Panc1 (cell line): ENCODE results near the gene ITIH2. TPM values are rescaled to one million over a fixed set of nuclear protein-coding genes. Genes with fewer than 3 reads are reported as not detected.

Source experiments
- ATAC-seq: fragments of 200-7000 bp; cut with Tn5 transposase; 2 replicates; pipeline ENCODE4 v1.9.1; 2020; ENCODE audit warnings: mild to moderate bottlenecking, moderate library complexity
- BruUV-seq: library from RNA; stranded (reverse); fragments of 400-500 nt; replicated peaks from 2 replicates; lab custom pipeline; 2021; lab: Mats Ljungman, UMichigan
- CTCF ChIA-PET: fragments of 300-600 bp; sonication (Branson Sonifier 250); formaldehyde crosslinking; loops from one replicate; lab custom pipeline; 2022; ENCODE audit warnings: antibody characterized with exemption; lab: Charles Lee
- POLR2A ChIA-PET: fragments of 300-600 bp; sonication (Branson Sonifier 250); formaldehyde crosslinking; loops from one replicate; lab custom pipeline; 2022; ENCODE audit warnings: antibody characterized with exemption; lab: Charles Lee
- DNase-seq: peaks from one replicate; pipeline ENCODE4 v3.0.0-alpha.2; 2010; ENCODE audit warnings: low read depth, low spot score
- H3K27ac ChIP-seq: 2 replicates; pipeline ENCODE4 v1.5.1; 2011; ENCODE audit warnings: mild to moderate bottlenecking, low read length, inconsistent platforms
- H3K27me3 ChIP-seq: fragments of 200-500 bp; sonication (Bioruptor generic); 2 replicates; pipeline ENCODE4 v1.6.0; 2014; ENCODE audit warnings: low read length, inconsistent platforms; ENCODE audit not compliant: control insufficient read depth, insufficient read depth
- H3K36me3 ChIP-seq: fragments of 200-500 bp; sonication (Bioruptor generic); 2 replicates; pipeline ENCODE4 v1.5.1; 2014; ENCODE audit warnings: inconsistent platforms, mild to moderate bottlenecking, low read length, moderate library complexity; ENCODE audit not compliant: control insufficient read depth, insufficient read depth
- H3K4me1 ChIP-seq: 2 replicates; pipeline ENCODE4 v1.5.1; 2011; ENCODE audit warnings: inconsistent platforms, mild to moderate bottlenecking, low read length, moderate library complexity; ENCODE audit not compliant: control insufficient read depth, insufficient read depth
- H3K4me3 ChIP-seq, 2 experiments: 2 replicates each; pipeline ENCODE4 v1.5.1; 2011 to 2012; ENCODE audit warnings: low read depth in 2 of 2, low read length in 2 of 2, mild to moderate bottlenecking in 2 of 2, inconsistent platforms in 1 of 2, moderate library complexity in 1 of 2
- H3K9me3 ChIP-seq: fragments of 200-500 bp; sonication (Bioruptor generic); 2 replicates; pipeline ENCODE4 v1.5.1; 2014; ENCODE audit warnings: low read depth, mild to moderate bottlenecking, inconsistent platforms, low read length, moderate library complexity; ENCODE audit not compliant: control insufficient read depth, insufficient read depth
- POLR2AphosphoS5 ChIP-seq: IDR thresholded peaks from 2 replicates; pipeline ENCODE4 v1.6.1; 2012; ENCODE audit warnings: mild to moderate bottlenecking, low read depth, low read length, moderate library complexity
- SIN3A ChIP-seq: IDR thresholded peaks from 2 replicates; pipeline ENCODE4 v1.6.1; 2012; ENCODE audit warnings: low read depth, mild to moderate bottlenecking, low read length, moderate library complexity, borderline replicate concordance; ENCODE audit not compliant: insufficient read depth
- TCF7L2 ChIP-seq: IDR thresholded peaks from 2 replicates; pipeline ENCODE4 v1.6.1; 2011; ENCODE audit warnings: mild to moderate bottlenecking, low read depth, low read length, inconsistent platforms
- in situ Hi-C: cut with HindIII; loops from 2 replicates; pipeline ENCODE4 v1.10.0; 2016; ENCODE audit warnings: low sequenced_read_pairs, low pct_unique_long_range_greater_than_20kb
- intact Hi-C: fragments of 100-400 bp; cut with micrococcal nuclease; formaldehyde crosslinking; loops from one replicate; pipeline ENCODE4 v1.10.0; 2022; ENCODE audit not compliant: unreplicated experiment
- total RNA-seq: library from RNA; stranded (reverse); gene quantifications from one replicate; pipeline ENCODE4 v1.2.1, GENCODE V29; 2021; ENCODE audit not compliant: unreplicated experiment
- TF ChIP-seq, protein P1 (sequence below), 2 experiments: IDR thresholded peaks; 2 replicates each; pipeline ENCODE4 v1.6.1; 2011 to 2012; ENCODE audit warnings: low read depth in 2 of 2, control low read depth in 1 of 2, low read length in 1 of 2, mild to moderate bottlenecking in 1 of 2, moderate library complexity in 1 of 2; ENCODE audit not compliant: insufficient read depth in 1 of 2
- TF ChIP-seq, protein P2 (sequence below): fragments of 450-650 bp; IDR thresholded peaks from 2 replicates; pipeline ENCODE4 v1.5.1; 2017; ENCODE audit warnings: mild to moderate bottlenecking

ITIH2 gene
- total RNA-seq, 1 experiment from 2014 or later = 0.67 TPM

DNA sequence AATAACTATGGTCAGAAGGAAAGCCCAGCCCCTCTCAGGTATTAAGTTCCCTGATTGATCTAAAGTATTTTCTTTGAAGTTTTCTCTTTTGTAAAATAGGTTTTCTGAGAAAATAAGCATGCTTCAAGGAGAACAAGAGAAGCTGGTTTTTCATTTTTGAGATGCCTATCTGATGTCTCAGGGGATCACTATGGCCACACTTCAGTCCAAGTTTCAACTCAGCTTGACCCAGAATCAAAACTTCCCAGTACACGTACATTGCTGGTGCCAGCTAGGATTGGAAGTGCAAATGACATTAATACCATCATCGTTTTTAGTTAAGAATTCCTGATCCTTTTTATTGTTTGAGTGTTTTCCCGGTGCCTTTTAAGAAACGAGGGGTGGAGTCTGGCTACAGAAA lies 43.6 kb upstream of the ITIH2 start:
- ATAC-seq (no peak), DNase-seq (no peak)
- no peaks in the 10 kb centered on the region for H3K4me1 ChIP-seq
- no peak overlapping the region for H3K4me3 ChIP-seq
- no peak overlapping the region for H3K27ac ChIP-seq
- ChIA-PET POLR2A (no interaction called here), CTCF (no interaction called here)
- intact Hi-C loops = no loop called here
- no peaks in the 10 kb centered on the region for H3K9me3 ChIP-seq
- TF ChIP-seq TCF7L2 = no peak
- TF ChIP-seq POLR2AphosphoS5 = no peak
- TF ChIP-seq SIN3A = no peak
- TF ChIP-seq, protein P1, sequence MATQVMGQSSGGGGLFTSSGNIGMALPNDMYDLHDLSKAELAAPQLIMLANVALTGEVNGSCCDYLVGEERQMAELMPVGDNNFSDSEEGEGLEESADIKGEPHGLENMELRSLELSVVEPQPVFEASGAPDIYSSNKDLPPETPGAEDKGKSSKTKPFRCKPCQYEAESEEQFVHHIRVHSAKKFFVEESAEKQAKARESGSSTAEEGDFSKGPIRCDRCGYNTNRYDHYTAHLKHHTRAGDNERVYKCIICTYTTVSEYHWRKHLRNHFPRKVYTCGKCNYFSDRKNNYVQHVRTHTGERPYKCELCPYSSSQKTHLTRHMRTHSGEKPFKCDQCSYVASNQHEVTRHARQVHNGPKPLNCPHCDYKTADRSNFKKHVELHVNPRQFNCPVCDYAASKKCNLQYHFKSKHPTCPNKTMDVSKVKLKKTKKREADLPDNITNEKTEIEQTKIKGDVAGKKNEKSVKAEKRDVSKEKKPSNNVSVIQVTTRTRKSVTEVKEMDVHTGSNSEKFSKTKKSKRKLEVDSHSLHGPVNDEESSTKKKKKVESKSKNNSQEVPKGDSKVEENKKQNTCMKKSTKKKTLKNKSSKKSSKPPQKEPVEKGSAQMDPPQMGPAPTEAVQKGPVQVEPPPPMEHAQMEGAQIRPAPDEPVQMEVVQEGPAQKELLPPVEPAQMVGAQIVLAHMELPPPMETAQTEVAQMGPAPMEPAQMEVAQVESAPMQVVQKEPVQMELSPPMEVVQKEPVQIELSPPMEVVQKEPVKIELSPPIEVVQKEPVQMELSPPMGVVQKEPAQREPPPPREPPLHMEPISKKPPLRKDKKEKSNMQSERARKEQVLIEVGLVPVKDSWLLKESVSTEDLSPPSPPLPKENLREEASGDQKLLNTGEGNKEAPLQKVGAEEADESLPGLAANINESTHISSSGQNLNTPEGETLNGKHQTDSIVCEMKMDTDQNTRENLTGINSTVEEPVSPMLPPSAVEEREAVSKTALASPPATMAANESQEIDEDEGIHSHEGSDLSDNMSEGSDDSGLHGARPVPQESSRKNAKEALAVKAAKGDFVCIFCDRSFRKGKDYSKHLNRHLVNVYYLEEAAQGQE (IDR thresholded peaks at IDR 0.05; ENCODE audit: insufficient read depth in 1 of 2, low read depth in 2 of 2, low read length in 1 of 2) = no peak
- TF ChIP-seq, protein P2, sequence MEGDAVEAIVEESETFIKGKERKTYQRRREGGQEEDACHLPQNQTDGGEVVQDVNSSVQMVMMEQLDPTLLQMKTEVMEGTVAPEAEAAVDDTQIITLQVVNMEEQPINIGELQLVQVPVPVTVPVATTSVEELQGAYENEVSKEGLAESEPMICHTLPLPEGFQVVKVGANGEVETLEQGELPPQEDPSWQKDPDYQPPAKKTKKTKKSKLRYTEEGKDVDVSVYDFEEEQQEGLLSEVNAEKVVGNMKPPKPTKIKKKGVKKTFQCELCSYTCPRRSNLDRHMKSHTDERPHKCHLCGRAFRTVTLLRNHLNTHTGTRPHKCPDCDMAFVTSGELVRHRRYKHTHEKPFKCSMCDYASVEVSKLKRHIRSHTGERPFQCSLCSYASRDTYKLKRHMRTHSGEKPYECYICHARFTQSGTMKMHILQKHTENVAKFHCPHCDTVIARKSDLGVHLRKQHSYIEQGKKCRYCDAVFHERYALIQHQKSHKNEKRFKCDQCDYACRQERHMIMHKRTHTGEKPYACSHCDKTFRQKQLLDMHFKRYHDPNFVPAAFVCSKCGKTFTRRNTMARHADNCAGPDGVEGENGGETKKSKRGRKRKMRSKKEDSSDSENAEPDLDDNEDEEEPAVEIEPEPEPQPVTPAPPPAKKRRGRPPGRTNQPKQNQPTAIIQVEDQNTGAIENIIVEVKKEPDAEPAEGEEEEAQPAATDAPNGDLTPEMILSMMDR = no peak
- no peaks in the 10 kb centered on the region for H3K36me3 ChIP-seq
- BruUV-seq = no TSS peak
- in situ Hi-C loops = no loop called here
- H3K27me3 ChIP-seq = peaks cover 4% of the 10 kb centered on the region

DNA sequence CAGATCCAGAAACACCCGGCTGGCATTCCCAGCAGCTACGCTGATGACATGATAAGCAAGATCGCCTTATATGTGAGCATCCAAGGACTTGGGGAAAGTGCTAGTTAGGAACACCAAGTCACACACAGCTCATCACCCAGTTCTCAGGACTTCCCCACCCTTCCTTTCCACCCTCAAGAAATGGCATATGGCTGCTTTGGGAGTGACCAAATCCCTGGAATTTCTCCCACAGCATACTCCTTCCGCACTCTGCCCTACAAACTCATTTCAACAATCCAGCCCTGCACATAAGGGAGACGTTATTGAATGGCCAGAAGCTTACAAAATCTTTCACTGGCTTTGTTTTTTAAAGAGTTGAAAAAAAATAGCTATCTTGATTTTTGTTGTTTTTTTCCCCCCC lies 40.6 kb upstream of the ITIH2 start:
- Histone ChIP-seq H3K27me3 (peaks cover 11% of the 10 kb centered on the region), H3K9me3 (no peaks in the 10 kb centered on the region), H3K4me1 (no peaks in the 10 kb centered on the region; the same call in 1 of the 2 replicates), H3K36me3 (no peaks in the 10 kb centered on the region), H3K27ac (no peak overlapping the region), H3K4me3 (no peak overlapping the region)
- intact Hi-C loops = no loop called here
- in situ Hi-C loops = no loop called here
- ChIA-PET POLR2A (no interaction called here), CTCF (no interaction called here)
- no TSS peak for BruUV-seq
- no peak for TF ChIP-seq POLR2AphosphoS5
- TF ChIP-seq, protein P1 (IDR thresholded peaks at IDR 0.05; ENCODE audit: insufficient read depth in 1 of 2, low read depth in 2 of 2, low read length in 1 of 2) = no peak
- TF ChIP-seq TCF7L2 = no peak
- TF ChIP-seq, protein P2 = no peak
- no peak for TF ChIP-seq SIN3A
- ATAC-seq = no peak
- DNase-seq = no peak
